B cell (primary cell): ENCODE data around the gene HBZ. TPM values are rescaled to one million over a fixed set of nuclear protein-coding genes. Genes with fewer than 3 reads are reported as not detected.

Experiments
- ATAC-seq: fragments of 200-7000 bp; cut with Tn5 transposase; one replicate; pipeline ENCODE4 v1.10.0; 2021; ENCODE audit warnings: low read depth, mild to moderate bottlenecking, moderate number of reproducible peaks, moderate library complexity
- CTCF ChIA-PET: fragments of 350-600 bp; sonication (Branson Sonifier 250); formaldehyde crosslinking; loops from one replicate; lab custom pipeline; 2021; ENCODE audit warnings: antibody characterized with exemption, inconsistent platforms; lab: Charles Lee
- POLR2A ChIA-PET: fragments of 350-600 bp; sonication (Branson Sonifier 250); formaldehyde crosslinking; loops from one replicate; lab custom pipeline; 2021; ENCODE audit warnings: antibody characterized with exemption; lab: Charles Lee
- DNase-seq: peaks from one replicate; pipeline ENCODE4 v3.0.0; 2013
- H2AFZ ChIP-seq: 2 replicates; pipeline ENCODE4 v1.6.1; 2012; ENCODE audit warnings: mild to moderate bottlenecking, low read depth, low read length; ENCODE audit not compliant: insufficient read depth, poor library complexity, severe bottlenecking
- H3K27ac ChIP-seq, 2 donors: 1 replicate in 1 of 2; 2 replicates in 1 of 2; pipeline ENCODE4 v1.5.1; 2012 to 2013; ENCODE audit warnings: low read length in 2 of 2, mild to moderate bottlenecking in 2 of 2, moderate library complexity in 1 of 2
- H3K27me3 ChIP-seq, 4 experiments: fragments of 200-600 bp in 1 of 4; sonication (generic) in 1 of 4; replicated peaks in 1 of 4; 1 replicate in 2 of 4; 2 replicates in 2 of 4; pipeline versions ENCODE4 v1.6.1 to v1.7.0; 2013 to 2016; ENCODE audit warnings: low read length in 3 of 4, mild to moderate bottlenecking in 2 of 4, mixed read lengths in 1 of 4, moderate library complexity in 1 of 4; ENCODE audit not compliant: insufficient read depth in 4 of 4, control insufficient read depth in 3 of 4; ENCODE audit errors: control extremely low read depth in 1 of 4
- H3K36me3 ChIP-seq, 2 experiments: replicated peaks in 1 of 2; 1 replicate in 1 of 2; 2 replicates in 1 of 2; pipeline versions ENCODE4 v1.6.1 to v1.7.1; 2013; ENCODE audit warnings: low read length in 1 of 2; ENCODE audit not compliant: insufficient read depth in 2 of 2, control insufficient read depth in 1 of 2; ENCODE audit errors: control extremely low read depth in 1 of 2, extremely low read depth in 1 of 2
- H3K4me1 ChIP-seq, 2 donors: fragments of 200-600 bp in 1 of 2; sonication (generic) in 1 of 2; 1 replicate in 1 of 2; 2 replicates in 1 of 2; pipeline versions ENCODE4 v1.5.1 to v1.6.1; 2013 to 2017; ENCODE audit warnings: low read length in 2 of 2; ENCODE audit not compliant: control insufficient read depth in 2 of 2, insufficient read depth in 2 of 2
- H3K4me2 ChIP-seq: replicated peaks from 2 replicates; pipeline ENCODE3; 2012; ENCODE audit warnings: mild to moderate bottlenecking, low read depth, low read length; ENCODE audit not compliant: poor library complexity, severe bottlenecking
- H3K4me3 ChIP-seq, 5 experiments: fragments of 200-600 bp in 1 of 5; sonication (generic) in 1 of 5; 1 replicate in 3 of 5; 2 replicates in 2 of 5; pipeline versions ENCODE4 v1.5.1 to v1.7.0; 2011 to 2016; ENCODE audit warnings: low read length in 4 of 5, mild to moderate bottlenecking in 4 of 5, low read depth in 2 of 5, control low read depth in 1 of 5, moderate library complexity in 1 of 5; ENCODE audit not compliant: insufficient read depth in 1 of 5; ENCODE audit errors: control extremely low read depth in 1 of 5, extremely low read depth in 1 of 5
- H3K79me2 ChIP-seq: fragments of 200-600 bp; sonication (generic); one replicate; pipeline ENCODE4 v1.6.0; 2016; ENCODE audit warnings: low read length; ENCODE audit not compliant: control insufficient read depth, insufficient read depth
- H3K9ac ChIP-seq: fragments of 200-600 bp; sonication (generic); 2 replicates; pipeline ENCODE4 v1.6.1; 2017; ENCODE audit warnings: mild to moderate bottlenecking, low read length, moderate library complexity
- H3K9me3 ChIP-seq, 3 donors: one replicate each; pipeline versions ENCODE4 v1.6.1 to v1.7.1; 2013; ENCODE audit warnings: low read length in 2 of 3; ENCODE audit not compliant: control insufficient read depth in 2 of 3, insufficient read depth in 1 of 3; ENCODE audit errors: control extremely low read depth in 1 of 3
- H4K20me1 ChIP-seq: 2 replicates; pipeline ENCODE4 v1.6.0; 2012; ENCODE audit warnings: mild to moderate bottlenecking, low read length; ENCODE audit not compliant: insufficient read depth, control insufficient read depth, poor library complexity, severe bottlenecking
- H3K27ac Mint-ChIP-seq: one replicate; pipeline ENCODE4 v1.8.0; 2021; ENCODE audit warnings: mixed read lengths
- H3K27me3 Mint-ChIP-seq: one replicate; pipeline ENCODE4 v1.8.0; 2021; ENCODE audit warnings: mixed read lengths
- H3K4me1 Mint-ChIP-seq: one replicate; pipeline ENCODE4 v1.8.0; 2021; ENCODE audit warnings: mixed read lengths
- H3K4me3 Mint-ChIP-seq: one replicate; pipeline ENCODE4 v1.8.0; 2021; ENCODE audit warnings: mixed read lengths
- H3K9me3 Mint-ChIP-seq: one replicate; pipeline ENCODE4 v1.8.0; 2022; ENCODE audit warnings: mixed read lengths; ENCODE audit not compliant: insufficient read depth
- CTCF ChIP-seq: fragments of 200-600 bp; IDR thresholded peaks from one replicate; pipeline ENCODE4 v1.8.0; 2022; ENCODE audit warnings: antibody characterized with exemption, mild to moderate bottlenecking
- EZH2 ChIP-seq: IDR thresholded peaks from 2 replicates; pipeline ENCODE4 v1.6.1; 2012; ENCODE audit warnings: borderline replicate concordance, low read depth, mild to moderate bottlenecking, moderate library complexity, low read length; ENCODE audit not compliant: insufficient read depth, poor library complexity, severe bottlenecking
- WGBS: methylation state at CpG from one replicate; pipeline ENCODE4 v1.1.5; 2013; ENCODE audit warnings: missing lambda C conversion rate; ENCODE audit not compliant: insufficient coverage; 5-methylcytosine and 5-hydroxymethylcytosine counted together
- intact Hi-C: fragments of 100-400 bp; cut with micrococcal nuclease; formaldehyde crosslinking; loops from one replicate; pipeline ENCODE4 v1.10.0; 2022
- polyA plus RNA-seq: library from polyadenylated mRNA; depleted of rRNA; stranded (reverse); fragments of >200 nt; gene quantifications from 2 replicates; pipeline ENCODE4 v1.2.3, GENCODE V29; 2012
- total RNA-seq, 2 donors: library from RNA; stranded (reverse); fragments of 120-200 nt in 1 of 2; gene quantifications; 1 replicate in 1 of 2; 2 replicates in 1 of 2; pipeline versions ENCODE4 v1.2.3 to v1.2.4, GENCODE V29; 2013 to 2022

HBZ gene
- total and polyA plus RNA-seq, 2 donors (not counting 1 experiment from before 2014, with no cell fraction given), result not detected

GRCh38 chr16:119835-120491 is 32.5 kb upstream of the HBZ start:
- ChIA-PET CTCF (interaction anchor here (3.9 to 4.5 kb wide), 2 partner anchors 13 to 242 kb away, joined by 23 to 43 read pairs; no protein-coding TSS in a partner anchor), POLR2A (no interaction called here)
- Histone ChIP-seq H3K27me3 (no peaks in the 10 kb centered on the region), H3K4me1 (peaks cover 0 to 6% of the 10 kb centered on the region in 2 donors), H3K79me2 (peaks cover 10% of the 10 kb centered on the region), H2AFZ (no peak overlapping the region), H3K4me3 (no peak overlapping the region), H3K27ac (no peak overlapping the region), H4K20me1 (peaks cover 4% of the 10 kb centered on the region), H3K4me2 (no peak overlapping the region), H3K36me3 (peaks cover 0 to 12% of the 10 kb centered on the region in 2 experiments), H3K9me3 (no peaks in the 10 kb centered on the region), H3K9ac (no peak overlapping the region)
- Mint-ChIP-seq H3K4me1 (peaks cover 4% of the 10 kb centered on the region), H3K27me3 (no peaks in the 10 kb centered on the region), H3K9me3 (no peaks in the 10 kb centered on the region), H3K4me3 (no peak overlapping the region), H3K27ac (no peak overlapping the region)
- TF ChIP-seq EZH2, result no peak
- no peak for TF ChIP-seq CTCF
- ATAC-seq (no peak), DNase-seq (no peak)
- intact Hi-C loops, result no loop called here
- 97% methylated on average over 3 of the region's 3 CpGs for WGBS

- Mint-ChIP-seq H3K9me3 (no peaks in the 10 kb centered on the region), H3K4me1 (peaks cover 4% of the 10 kb centered on the region), H3K27me3 (no peaks in the 10 kb centered on the region), H3K4me3 (no peak overlapping the region), H3K27ac (no peak overlapping the region)
- ChIA-PET POLR2A (no interaction called here), CTCF (interaction anchor here (4.5 kb wide), 1 partner anchor 14 kb away, joined by 43 read pairs; no protein-coding TSS in a partner anchor)
- Histone ChIP-seq H3K27ac (no peak overlapping the region), H3K4me1 (peaks cover 0 to 6% of the 10 kb centered on the region in 2 donors), H3K4me2 (no peak overlapping the region), H3K9ac (no peak overlapping the region), H3K36me3 (peaks cover 0 to 12% of the 10 kb centered on the region in 2 experiments), H3K9me3 (no peaks in the 10 kb centered on the region), H2AFZ (no peak overlapping the region), H3K4me3 (no peak overlapping the region), H3K27me3 (no peaks in the 10 kb centered on the region), H4K20me1 (peaks cover 12% of the 10 kb centered on the region), H3K79me2 (peaks cover 10% of the 10 kb centered on the region)
- intact Hi-C loops, result no loop called here
- no peak for ATAC-seq
- whole genome bisulfite sequencing, result 86% methylated on average over 1 of the region's 2 CpGs
- TF ChIP-seq EZH2, result no peak
- no peak for TF ChIP-seq CTCF
- DNase-seq, result no peak
Observed at GRCh38 chr16:120756-121155, 31.7 kb upstream of the HBZ start.
